Measurements from ENCODE around the gene GCAT. TPM values are rescaled to one million over a fixed set of nuclear protein-coding genes. Genes with fewer than 3 reads are reported as not detected.

Gene GCAT
- total RNA-seq, 2 experiments from 2014 or later, result 1.4 to 1.8 TPM

DNA sequence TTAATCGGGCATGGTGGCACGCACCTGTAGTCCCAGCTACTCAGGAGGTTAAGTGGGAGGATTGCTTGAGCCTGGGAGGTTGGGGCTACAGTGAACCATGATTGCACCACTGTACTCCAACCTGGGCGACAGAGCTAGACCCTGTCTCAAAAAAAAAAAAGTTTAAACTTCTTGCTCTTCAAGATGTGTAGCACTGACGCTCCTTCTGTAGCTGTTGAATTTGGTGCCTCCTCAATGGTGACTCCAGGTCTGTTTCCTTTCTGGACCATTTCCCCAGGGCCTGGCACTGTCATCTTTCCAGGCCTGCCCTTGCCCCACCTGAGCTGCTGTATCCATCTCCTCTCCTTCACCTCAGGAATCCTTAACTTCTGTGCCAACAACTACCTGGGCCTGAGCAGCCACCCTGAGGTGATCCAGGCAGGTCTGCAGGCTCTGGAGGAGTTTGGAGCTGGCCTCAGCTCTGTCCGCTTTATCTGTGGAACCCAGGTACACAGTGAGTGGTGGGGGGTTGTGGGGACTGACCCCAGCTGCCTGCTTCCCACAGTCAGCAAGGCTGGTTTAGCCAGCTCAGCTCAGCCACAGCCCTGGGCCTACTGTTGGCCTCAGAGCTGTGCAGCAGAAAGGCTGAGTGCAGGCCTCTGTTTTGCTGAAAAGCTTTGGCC is 2.1 kb downstream of the GCAT start:
- intact Hi-C loops (cut with DNase I, micrococcal nuclease), result loop anchor here in 1 of 2 experiments (5.0 kb wide), 2 partner anchors 32 to 142 kb away; partner anchors contain the start of genes ANKRD54, C22orf23 and POLR2F
- Histone ChIP-seq H3K36me3 (ENCODE audit: insufficient read depth, low read length) (no peaks in the 10 kb centered on the region), H3K4me1 (ENCODE audit: insufficient read depth, low read length) (peaks cover 41% of the 10 kb centered on the region), H3K27me3 (ENCODE audit: control insufficient read depth in 1 of 2, insufficient read depth in 2 of 2, low read length in 2 of 2) (peaks cover 36 to 51% of the 10 kb centered on the region in 2 experiments), H3K4me3 (ENCODE audit: low read length) (no peak overlapping the region), H3K27ac (ENCODE audit: low read depth in 1 of 2, low read length in 2 of 2) (no peak overlapping the region), H3K9me3 (ENCODE audit: control insufficient read depth in 1 of 2, insufficient read depth in 1 of 2, low read length in 2 of 2) (peaks cover 0 to 10% of the 10 kb centered on the region in 2 experiments)
- ChIA-PET CTCF (interaction anchor here (1.4 to 4.1 kb wide), 2 partner anchors 8 to 54 kb away, joined by 3 to 22 read pairs; no protein-coding TSS in a partner anchor), POLR2A (no interaction called here)
- no peaks in the 10 kb centered on the region for H3K36me3 Mint-ChIP-seq (ENCODE audit: low read depth)
- no peaks in the 10 kb centered on the region for H3K9me3 Mint-ChIP-seq
- DNase-seq (no peak), ATAC-seq (ENCODE audit: poor library complexity) (no peak)
- peaks cover 30% of the 10 kb centered on the region for H3K4me1 Mint-ChIP-seq (ENCODE audit: low read depth)
- H3K27ac Mint-ChIP-seq, result no peak overlapping the region
- peaks cover 25% of the 10 kb centered on the region for H3K27me3 Mint-ChIP-seq
- peak overlapping the region; percentile 45 for H3K4me3 Mint-ChIP-seq
- no peak for TF ChIP-seq CTCF (IDR thresholded peaks at IDR 0.05)

DNA sequence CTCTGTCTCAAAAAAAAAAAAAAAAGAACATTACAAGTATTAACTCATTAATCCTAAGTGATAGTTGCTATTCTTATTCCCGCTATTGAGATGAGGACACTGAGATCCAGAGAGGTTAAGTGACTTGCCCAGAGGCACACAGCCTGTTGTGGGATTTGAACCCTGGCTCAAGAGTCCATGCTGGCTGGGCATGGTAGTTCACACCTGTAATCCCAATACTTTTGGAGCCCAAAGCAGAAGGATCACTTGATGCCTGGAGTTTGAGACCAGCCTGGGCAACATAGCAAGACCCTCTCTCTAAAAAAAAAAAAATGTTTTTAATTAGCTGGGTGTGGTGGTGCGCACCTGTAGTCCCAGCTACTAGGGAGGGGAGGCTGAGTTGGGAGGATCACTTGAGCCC is 4.1 kb downstream of the GCAT start:
- intact Hi-C loops (cut with DNase I, micrococcal nuclease), result no loop called here
- ChIA-PET CTCF (no interaction called here), POLR2A (no interaction called here)
- Mint-ChIP-seq H3K36me3 (ENCODE audit: low read depth) (no peaks in the 10 kb centered on the region), H3K4me1 (ENCODE audit: low read depth) (peaks cover 14% of the 10 kb centered on the region), H3K9me3 (no peaks in the 10 kb centered on the region), H3K27me3 (peaks cover 11% of the 10 kb centered on the region), H3K27ac (no peak overlapping the region), H3K4me3 (no peak overlapping the region)
- H3K36me3 ChIP-seq (ENCODE audit: insufficient read depth, low read length), result no peaks in the 10 kb centered on the region
- no peaks in the 10 kb centered on the region for H3K9me3 ChIP-seq (ENCODE audit: control insufficient read depth in 1 of 2, insufficient read depth in 1 of 2, low read length in 2 of 2)
- no peak for ATAC-seq (ENCODE audit: poor library complexity)
- no peak overlapping the region for H3K4me3 ChIP-seq (ENCODE audit: low read length)
- DNase-seq, result no peak
- no peak overlapping the region for H3K27ac ChIP-seq (ENCODE audit: low read depth in 1 of 2, low read length in 2 of 2)
- no peak for TF ChIP-seq CTCF (IDR thresholded peaks at IDR 0.05)
- peaks cover 21% of the 10 kb centered on the region for H3K4me1 ChIP-seq (ENCODE audit: insufficient read depth, low read length)
- H3K27me3 ChIP-seq (ENCODE audit: control insufficient read depth in 1 of 2, insufficient read depth in 2 of 2, low read length in 2 of 2), result peaks cover 20 to 38% of the 10 kb centered on the region in 2 experiments

DNA sequence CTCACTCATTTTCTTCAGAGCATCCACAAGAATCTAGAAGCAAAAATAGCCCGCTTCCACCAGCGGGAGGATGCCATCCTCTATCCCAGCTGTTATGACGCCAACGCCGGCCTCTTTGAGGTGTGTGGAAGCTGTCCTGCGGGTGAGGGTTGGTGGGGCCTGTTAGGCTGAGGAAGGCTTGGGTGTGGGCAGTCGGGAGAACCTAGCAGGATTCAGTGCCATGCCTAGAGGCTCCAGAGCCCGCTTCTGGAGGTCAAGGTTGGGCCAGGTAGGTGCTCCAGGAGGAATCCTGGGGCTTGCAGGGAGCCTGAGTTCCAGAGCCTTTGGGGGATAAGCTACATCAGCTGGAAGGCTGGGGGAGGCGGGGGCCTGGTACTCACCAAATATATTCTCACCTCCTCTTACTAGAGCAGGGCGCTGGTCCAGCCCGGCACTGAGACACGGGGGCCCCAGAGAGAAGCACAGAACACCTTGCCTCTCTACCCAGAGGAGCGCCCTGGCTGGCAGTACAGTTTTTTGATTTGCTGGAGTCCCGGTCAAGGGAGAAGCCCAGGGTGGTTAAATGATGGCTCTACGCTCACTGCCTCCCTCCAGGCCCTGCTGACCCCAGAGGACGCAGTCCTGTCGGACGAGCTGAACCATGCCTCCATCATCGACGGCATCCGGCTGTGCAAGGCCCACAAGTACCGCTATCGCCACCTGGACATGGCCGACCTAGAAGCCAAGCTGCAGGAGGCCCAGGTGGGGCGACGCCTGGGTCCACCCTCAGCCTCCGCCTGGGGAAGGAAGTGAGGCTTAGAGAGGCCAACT is 5.3 kb downstream of the GCAT start:
- H3K9me3 Mint-ChIP-seq, result no peaks in the 10 kb centered on the region
- H3K4me1 ChIP-seq (ENCODE audit: insufficient read depth, low read length), result peaks cover 20% of the 10 kb centered on the region
- H3K27ac Mint-ChIP-seq, result no peak overlapping the region
- H3K4me1 Mint-ChIP-seq (ENCODE audit: low read depth), result peaks cover 8% of the 10 kb centered on the region
- no peaks in the 10 kb centered on the region for H3K36me3 Mint-ChIP-seq (ENCODE audit: low read depth)
- H3K9me3 ChIP-seq (ENCODE audit: control insufficient read depth in 1 of 2, insufficient read depth in 1 of 2, low read length in 2 of 2), result no peaks in the 10 kb centered on the region
- CTCF ChIA-PET, result no interaction called here
- DNase-seq, result no peak
- H3K4me3 ChIP-seq (ENCODE audit: low read length), result no peak overlapping the region
- POLR2A ChIA-PET, result no interaction called here
- no peaks in the 10 kb centered on the region for H3K36me3 ChIP-seq (ENCODE audit: insufficient read depth, low read length)
- intact Hi-C loops (cut with DNase I, micrococcal nuclease), result no loop called here
- no peak overlapping the region for H3K4me3 Mint-ChIP-seq
- peaks cover 9% of the 10 kb centered on the region for H3K27me3 Mint-ChIP-seq
- no peak for ATAC-seq (ENCODE audit: poor library complexity)
- peaks cover 12 to 32% of the 10 kb centered on the region in 2 experiments for H3K27me3 ChIP-seq (ENCODE audit: control insufficient read depth in 1 of 2, insufficient read depth in 2 of 2, low read length in 2 of 2)
- no peak for TF ChIP-seq CTCF (IDR thresholded peaks at IDR 0.05)
- no peak overlapping the region for H3K27ac ChIP-seq (ENCODE audit: low read depth in 1 of 2, low read length in 2 of 2)
